HG03159 (cell line): ENCODE results near the gene ATP6V0E1.
"Not testable (repeated sequence)": the region's sequence is repeated elsewhere in the genome, so short reads cannot be mapped to it uniquely, and the experiment has no call there.

Experiments used
- ATAC-seq: cut with Tn5 transposase; IDR thresholded peaks from one replicate; pipeline ENCODE4 v1.9.1; 2021; ENCODE audit warnings: mild to moderate bottlenecking, moderate library complexity; ENCODE audit not compliant: unreplicated experiment

The ATP6V0E1 gene

GRCh38 chr5:173069671-173070070 lies 86.1 kb downstream of the ATP6V0E1 start:
- ATAC-seq = no peak

- no peak for ATAC-seq
These were observed 91.7 kb downstream of the ATP6V0E1 start for GRCh38 chr5:173075137-173075843.

- no peak for ATAC-seq
These were observed 92.4 kb downstream of the ATP6V0E1 start for GRCh38 chr5:173075970-173076369.

GRCh38 chr5:173076471-173076870 lies 92.9 kb downstream of the ATP6V0E1 start:
- ATAC-seq = not testable (repeated sequence)

- ATAC-seq = no peak
These were observed 95.3 kb downstream of the ATP6V0E1 start for GRCh38 chr5:173078878-173079277.
